ENCODE results near the gene KRTAP6-1.

Gene KRTAP6-1

GRCh38 chr21:30613836-30614235 lies at the start of gene KRTAP6-1:
Gene KRTAP6-1, minus strand, starts transcription at chr21:30613930. Its CDS starts 26 bp downstream, at chr21:30613904.
- DNase-seq = no peak

GRCh38 chr21:30652891-30653290 lies 39.2 kb upstream of the KRTAP6-1 start:
- H3K9me3 Mint-ChIP-seq = peaks cover 8% of the 10 kb centered on the region
- no peaks in the 10 kb centered on the region for H3K36me3 Mint-ChIP-seq (ENCODE audit: low read depth)
- H3K4me3 Mint-ChIP-seq = no peak overlapping the region
- H3K4me1 Mint-ChIP-seq = no peaks in the 10 kb centered on the region
- peaks cover 2% of the 10 kb centered on the region for H3K27me3 Mint-ChIP-seq
- H3K27ac Mint-ChIP-seq = no peak overlapping the region
- DNase-seq (no peak), ATAC-seq (no peak)

More at GRCh38 chr21:30613836-30614235, at the start of gene KRTAP6-1:
- Mint-ChIP-seq H3K27me3 (no peaks in the 10 kb centered on the region), H3K9me3 (peaks cover 8% of the 10 kb centered on the region), H3K4me1 (no peaks in the 10 kb centered on the region), H3K4me3 (no peak within 1 kb of the TSS), H3K27ac (no peak within 1 kb of the TSS), H3K36me3 (ENCODE audit: low read depth) (no peaks in the 10 kb centered on the region)
- ATAC-seq = no peak

DNA sequence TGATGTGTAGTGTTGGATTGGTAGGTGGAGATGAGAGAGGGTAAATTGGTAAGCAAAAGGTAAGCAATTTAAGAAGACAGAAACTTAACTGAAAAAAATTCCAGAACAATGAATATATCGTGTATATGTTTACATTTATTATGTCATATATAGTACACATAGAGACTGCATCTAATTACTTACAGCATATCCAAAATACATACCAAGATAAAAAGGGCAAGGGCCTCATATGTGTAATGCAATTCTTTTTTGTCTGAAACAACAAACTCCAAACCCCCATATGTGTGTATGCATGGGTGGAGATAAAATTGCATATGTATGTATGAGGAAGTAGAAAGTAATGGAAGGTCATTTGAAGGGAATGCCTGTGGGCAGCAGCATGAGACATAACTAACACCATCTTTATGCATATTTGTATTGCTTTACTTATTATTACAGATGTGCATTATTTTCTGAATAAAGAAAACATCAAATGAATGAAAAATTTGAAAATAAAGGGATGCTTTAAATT lies 33.2 kb upstream of the KRTAP6-1 start:
- Mint-ChIP-seq H3K36me3 (ENCODE audit: low read depth) (no peaks in the 10 kb centered on the region), H3K4me3 (no peak overlapping the region), H3K27ac (no peak overlapping the region), H3K27me3 (no peaks in the 10 kb centered on the region), H3K9me3 (peaks cover 13% of the 10 kb centered on the region), H3K4me1 (no peaks in the 10 kb centered on the region)
- ATAC-seq (no peak), DNase-seq (no peak)

DNA sequence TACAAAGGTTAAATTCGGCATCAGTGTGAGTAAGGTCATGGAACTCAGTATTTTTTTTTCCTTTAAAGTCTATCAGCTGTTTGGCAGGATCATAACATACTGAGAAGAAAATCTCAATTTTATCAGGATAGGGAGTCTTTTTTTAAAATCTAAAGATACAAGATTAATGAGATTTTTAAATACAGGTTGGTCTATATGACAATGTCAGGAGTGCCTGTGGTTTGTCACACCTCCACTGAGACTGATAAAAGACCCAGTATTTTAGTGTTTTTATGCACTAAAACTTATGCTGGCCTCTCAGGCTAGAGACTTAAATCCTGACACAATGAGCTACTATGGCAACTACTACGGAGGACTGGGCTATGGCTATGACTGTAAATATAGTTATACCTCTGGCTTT lies 28.8 kb upstream of the KRTAP6-1 start, which contains the start of gene KRTAP20-3:
KRTAP20-3 (plus strand) TSS at position 301 of the 400 bp plus-strand sequence.
- H3K9me3 Mint-ChIP-seq = peaks cover 23% of the 10 kb centered on the region
- no peaks in the 10 kb centered on the region for H3K4me1 Mint-ChIP-seq
- no peak for ATAC-seq
- no peak for DNase-seq
- H3K36me3 Mint-ChIP-seq (ENCODE audit: low read depth) = no peaks in the 10 kb centered on the region
- no peak within 1 kb of the TSS for H3K4me3 Mint-ChIP-seq
- no peak within 1 kb of the TSS for H3K27ac Mint-ChIP-seq
- no peaks in the 10 kb centered on the region for H3K27me3 Mint-ChIP-seq

DNA sequence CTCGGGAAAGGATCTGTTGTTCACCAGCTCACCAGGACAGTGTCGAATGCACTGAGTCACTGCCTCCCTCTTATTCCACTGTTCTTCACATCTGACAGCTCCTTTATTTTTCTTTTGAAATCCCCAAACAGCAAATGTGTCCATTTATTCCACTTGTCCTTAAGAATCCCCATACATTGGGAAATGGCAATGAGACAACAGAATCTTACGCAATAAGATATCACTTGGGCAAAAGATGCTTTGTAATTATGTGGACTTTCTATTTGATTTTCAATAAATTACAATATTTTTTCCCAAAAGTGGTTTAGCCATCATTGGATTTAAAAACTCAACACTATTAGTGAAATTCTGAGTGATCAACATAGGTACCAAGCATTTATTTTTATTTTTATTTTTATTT lies 25.0 kb upstream of the KRTAP6-1 start:
- no peak overlapping the region for H3K27ac Mint-ChIP-seq
- no peaks in the 10 kb centered on the region for H3K4me1 Mint-ChIP-seq
- H3K4me3 Mint-ChIP-seq = no peak overlapping the region
- H3K36me3 Mint-ChIP-seq (ENCODE audit: low read depth) = no peaks in the 10 kb centered on the region
- ATAC-seq = no peak
- H3K27me3 Mint-ChIP-seq = no peaks in the 10 kb centered on the region
- DNase-seq = no peak
- peaks cover 15% of the 10 kb centered on the region for H3K9me3 Mint-ChIP-seq

GRCh38 chr21:30634906-30635305 lies 21.2 kb upstream of the KRTAP6-1 start, which contains the start of gene KRTAP20-2:
Gene KRTAP20-2, plus strand, starts transcription at chr21:30635206. Its CDS starts 58 bp downstream, at chr21:30635264.
- no peak for ATAC-seq
- no peak within 1 kb of the TSS for H3K27ac Mint-ChIP-seq
- no peaks in the 10 kb centered on the region for H3K36me3 Mint-ChIP-seq (ENCODE audit: low read depth)
- H3K4me3 Mint-ChIP-seq = no peak within 1 kb of the TSS
- no peak for DNase-seq
- peaks cover 10% of the 10 kb centered on the region for H3K9me3 Mint-ChIP-seq
- H3K27me3 Mint-ChIP-seq = no peaks in the 10 kb centered on the region
- no peaks in the 10 kb centered on the region for H3K4me1 Mint-ChIP-seq

- Mint-ChIP-seq H3K9me3 (no peaks in the 10 kb centered on the region), H3K27ac (no peak overlapping the region), H3K27me3 (no peaks in the 10 kb centered on the region), H3K4me1 (no peaks in the 10 kb centered on the region), H3K4me3 (no peak overlapping the region), H3K36me3 (ENCODE audit: low read depth) (no peaks in the 10 kb centered on the region)
- no peak for DNase-seq
- no peak for ATAC-seq
These were observed 15.5 kb upstream of the KRTAP6-1 start for GRCh38 chr21:30629200-30629599.

DNA sequence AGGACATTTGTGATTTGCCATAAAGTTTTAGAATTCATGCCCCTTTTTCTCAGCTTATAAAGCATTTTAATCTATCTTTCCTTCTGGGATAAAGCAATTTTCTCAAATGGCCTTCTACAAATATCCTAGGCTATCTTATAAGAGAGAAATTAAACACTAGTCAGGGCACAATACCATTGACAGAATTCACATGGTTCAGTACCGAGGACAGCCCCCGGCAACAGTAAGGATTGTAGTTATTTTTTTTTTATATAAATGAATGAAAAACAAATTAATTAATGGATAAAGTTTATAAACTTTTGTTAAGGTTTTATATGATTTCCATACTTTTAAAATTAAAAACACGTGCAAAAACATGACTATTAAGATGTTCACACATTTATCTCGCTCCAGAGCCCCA lies 14.4 kb upstream of the KRTAP6-1 start:
- Mint-ChIP-seq H3K9me3 (no peaks in the 10 kb centered on the region), H3K27ac (no peak overlapping the region), H3K4me3 (no peak overlapping the region), H3K27me3 (no peaks in the 10 kb centered on the region), H3K4me1 (no peaks in the 10 kb centered on the region), H3K36me3 (ENCODE audit: low read depth) (no peaks in the 10 kb centered on the region)
- ATAC-seq = no peak
- no peak for DNase-seq

DNA sequence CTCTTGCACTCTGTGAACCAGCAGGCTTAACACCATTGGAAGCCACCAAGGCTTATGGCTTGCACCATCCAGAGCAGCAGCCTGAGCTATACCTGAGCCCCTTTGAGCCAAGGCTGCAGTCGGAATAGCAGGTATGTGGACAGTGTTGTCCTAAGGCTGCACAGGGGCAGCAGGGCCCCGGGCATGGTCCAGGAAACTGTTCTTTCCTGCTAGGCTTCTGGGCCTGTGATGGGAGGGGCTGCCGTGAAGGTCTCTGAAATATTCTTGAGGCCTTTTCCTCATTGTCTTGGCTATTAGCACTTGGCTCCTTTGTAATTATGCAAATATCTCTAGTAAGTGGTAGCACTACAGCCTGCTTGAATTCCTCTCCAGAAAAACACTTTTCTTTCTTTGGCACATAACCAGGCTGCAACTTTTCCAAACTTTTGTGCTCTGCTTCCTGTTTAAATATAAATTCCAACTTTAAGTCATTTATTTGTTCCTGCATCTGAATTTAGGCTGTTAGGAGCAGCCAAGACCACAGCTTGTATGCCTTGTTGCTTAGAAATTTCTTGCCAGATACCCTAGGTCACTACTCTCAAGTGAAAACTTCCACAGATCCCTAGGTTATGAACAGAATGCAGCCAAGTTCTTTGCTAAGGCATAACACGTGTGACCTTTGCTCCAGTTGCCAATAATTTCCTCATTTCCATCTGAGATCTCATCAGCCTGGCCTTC lies 11.9 kb upstream of the KRTAP6-1 start:
- no peaks in the 10 kb centered on the region for H3K36me3 Mint-ChIP-seq (ENCODE audit: low read depth)

GRCh38 chr21:30623362-30623761 lies 9.6 kb upstream of the KRTAP6-1 start:
- Mint-ChIP-seq H3K9me3 (no peaks in the 10 kb centered on the region), H3K27me3 (no peaks in the 10 kb centered on the region), H3K36me3 (ENCODE audit: low read depth) (no peaks in the 10 kb centered on the region), H3K4me1 (no peaks in the 10 kb centered on the region), H3K27ac (no peak overlapping the region), H3K4me3 (no peak overlapping the region)
- ATAC-seq (no peak), DNase-seq (no peak)

More for the DNA sequence above, 11.9 kb upstream of the KRTAP6-1 start:
- no peak for ATAC-seq
- Mint-ChIP-seq H3K4me3 (no peak overlapping the region), H3K4me1 (no peaks in the 10 kb centered on the region), H3K27ac (no peak overlapping the region), H3K9me3 (no peaks in the 10 kb centered on the region), H3K27me3 (no peaks in the 10 kb centered on the region)
- DNase-seq = no peak

DNA sequence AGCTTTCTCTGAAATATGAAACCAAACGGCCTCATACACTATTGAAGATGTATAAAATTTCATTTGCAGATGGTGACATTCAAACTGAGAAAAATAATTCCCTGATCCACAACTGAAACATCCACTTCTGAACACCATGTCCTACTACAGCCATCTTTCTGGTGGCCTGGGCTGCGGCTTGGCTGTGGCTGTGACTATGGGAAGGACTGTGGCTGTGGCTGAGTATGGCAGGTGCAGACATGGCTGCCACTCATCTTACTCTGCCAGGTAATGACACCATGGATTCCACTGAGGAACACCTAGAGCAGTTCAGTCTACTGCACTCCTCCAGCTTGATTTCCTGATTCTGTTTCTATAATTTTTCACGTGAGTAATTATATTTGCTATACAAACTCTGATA lies 6.8 kb upstream of the KRTAP6-1 start, which contains the start of gene KRTAP20-4:
KRTAP20-4 (plus strand) TSS at position 106 of the 400 bp plus-strand sequence.
- Mint-ChIP-seq H3K36me3 (ENCODE audit: low read depth) (no peaks in the 10 kb centered on the region), H3K9me3 (no peaks in the 10 kb centered on the region), H3K4me1 (no peaks in the 10 kb centered on the region), H3K4me3 (no peak within 1 kb of the TSS), H3K27ac (no peak within 1 kb of the TSS), H3K27me3 (no peaks in the 10 kb centered on the region)
- DNase-seq = no peak
- no peak for ATAC-seq

DNA sequence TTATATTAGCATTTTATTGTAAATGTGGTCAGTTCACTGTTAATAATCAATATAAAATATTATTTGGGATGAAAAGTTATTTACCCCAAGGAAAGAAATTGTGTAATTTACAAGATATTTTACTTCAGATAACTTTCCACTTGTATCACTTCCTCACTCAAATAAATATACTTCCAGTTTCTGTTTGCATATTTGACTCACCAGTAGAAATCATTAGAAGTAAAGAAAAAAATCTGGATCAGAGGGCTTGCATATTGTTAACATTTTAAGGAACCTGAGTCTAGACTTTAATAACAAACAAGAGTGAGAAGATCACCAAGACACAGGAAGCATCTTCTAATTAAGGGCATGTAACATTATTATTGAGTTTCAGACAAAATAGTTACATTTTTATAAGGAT lies 6.3 kb upstream of the KRTAP6-1 start:
- DNase-seq = no peak
- Mint-ChIP-seq H3K4me3 (no peak overlapping the region), H3K27ac (no peak overlapping the region), H3K27me3 (no peaks in the 10 kb centered on the region), H3K4me1 (no peaks in the 10 kb centered on the region), H3K9me3 (no peaks in the 10 kb centered on the region), H3K36me3 (ENCODE audit: low read depth) (no peaks in the 10 kb centered on the region)
- no peak for ATAC-seq

- H3K9me3 Mint-ChIP-seq = peaks cover 3% of the 10 kb centered on the region
- H3K4me1 Mint-ChIP-seq = no peaks in the 10 kb centered on the region
- DNase-seq (no peak), ATAC-seq (no peak)
- no peaks in the 10 kb centered on the region for H3K36me3 Mint-ChIP-seq (ENCODE audit: low read depth)
- no peaks in the 10 kb centered on the region for H3K27me3 Mint-ChIP-seq
- no peak within 1 kb of the TSS for H3K27ac Mint-ChIP-seq
- H3K4me3 Mint-ChIP-seq = no peak within 1 kb of the TSS
These were observed 2.4 kb upstream of the KRTAP6-1 start, which contains the start of gene KRTAP20-1 for GRCh38 chr21:30616125-30616524. Gene KRTAP20-1, plus strand, starts transcription at chr21:30616425. Its CDS starts 30 bp downstream, at chr21:30616455.

GRCh38 chr21:30615199-30615598 lies 1.5 kb upstream of the KRTAP6-1 start:
- H3K27me3 Mint-ChIP-seq = no peaks in the 10 kb centered on the region
- H3K9me3 Mint-ChIP-seq = peaks cover 3% of the 10 kb centered on the region
- H3K27ac Mint-ChIP-seq = no peak overlapping the region
- ATAC-seq (no peak), DNase-seq (no peak)
- no peaks in the 10 kb centered on the region for H3K36me3 Mint-ChIP-seq (ENCODE audit: low read depth)
- H3K4me1 Mint-ChIP-seq = no peaks in the 10 kb centered on the region
- no peak overlapping the region for H3K4me3 Mint-ChIP-seq

DNA sequence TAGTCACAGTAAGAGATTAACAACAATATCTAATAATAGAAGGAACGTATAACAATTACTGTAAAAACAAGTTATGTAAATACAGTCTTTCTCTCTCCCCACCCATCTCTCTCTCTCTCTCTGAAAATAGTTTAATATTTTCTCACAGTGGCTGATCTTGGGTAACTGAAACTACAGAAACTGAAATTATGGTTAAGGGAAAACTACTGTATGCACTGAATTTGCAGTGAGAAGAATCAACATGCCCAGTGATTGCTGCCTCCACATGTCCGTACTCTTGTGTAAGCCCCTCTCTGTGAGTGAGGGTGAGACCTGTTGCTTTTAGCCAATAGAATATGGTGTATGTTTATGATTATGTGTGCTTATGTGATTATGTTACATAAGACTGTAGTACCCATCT lies 1.6 kb downstream of the KRTAP6-1 start:
- no peak for DNase-seq
- H3K36me3 Mint-ChIP-seq (ENCODE audit: low read depth) = no peaks in the 10 kb centered on the region
- H3K9me3 Mint-ChIP-seq = peaks cover 12% of the 10 kb centered on the region
- H3K4me3 Mint-ChIP-seq = no peak overlapping the region
- no peak for ATAC-seq
- H3K27ac Mint-ChIP-seq = no peak overlapping the region
- H3K4me1 Mint-ChIP-seq = no peaks in the 10 kb centered on the region
- H3K27me3 Mint-ChIP-seq = no peaks in the 10 kb centered on the region

All from activated naive CD8-positive, alpha-beta T cell treated with anti-CD3 and anti-CD28 coated beads, Interleukin-2, amount 50 U/mL, for 24 hours (primary cell).